GM12872 (cell line): ENCODE data around the gene EPHA3.

Source experiments
- CTCF ChIP-seq: IDR thresholded peaks from 3 replicates; pipeline ENCODE4 v1.5.1; 2011; ENCODE audit warnings: low read depth, mild to moderate bottlenecking, low read length, moderate library complexity; ENCODE audit not compliant: insufficient read depth

Gene EPHA3

GRCh38 chr3:89113344-89113743 is 5.9 kb downstream of the EPHA3 start:
- TF ChIP-seq CTCF, result no peak

DNA sequence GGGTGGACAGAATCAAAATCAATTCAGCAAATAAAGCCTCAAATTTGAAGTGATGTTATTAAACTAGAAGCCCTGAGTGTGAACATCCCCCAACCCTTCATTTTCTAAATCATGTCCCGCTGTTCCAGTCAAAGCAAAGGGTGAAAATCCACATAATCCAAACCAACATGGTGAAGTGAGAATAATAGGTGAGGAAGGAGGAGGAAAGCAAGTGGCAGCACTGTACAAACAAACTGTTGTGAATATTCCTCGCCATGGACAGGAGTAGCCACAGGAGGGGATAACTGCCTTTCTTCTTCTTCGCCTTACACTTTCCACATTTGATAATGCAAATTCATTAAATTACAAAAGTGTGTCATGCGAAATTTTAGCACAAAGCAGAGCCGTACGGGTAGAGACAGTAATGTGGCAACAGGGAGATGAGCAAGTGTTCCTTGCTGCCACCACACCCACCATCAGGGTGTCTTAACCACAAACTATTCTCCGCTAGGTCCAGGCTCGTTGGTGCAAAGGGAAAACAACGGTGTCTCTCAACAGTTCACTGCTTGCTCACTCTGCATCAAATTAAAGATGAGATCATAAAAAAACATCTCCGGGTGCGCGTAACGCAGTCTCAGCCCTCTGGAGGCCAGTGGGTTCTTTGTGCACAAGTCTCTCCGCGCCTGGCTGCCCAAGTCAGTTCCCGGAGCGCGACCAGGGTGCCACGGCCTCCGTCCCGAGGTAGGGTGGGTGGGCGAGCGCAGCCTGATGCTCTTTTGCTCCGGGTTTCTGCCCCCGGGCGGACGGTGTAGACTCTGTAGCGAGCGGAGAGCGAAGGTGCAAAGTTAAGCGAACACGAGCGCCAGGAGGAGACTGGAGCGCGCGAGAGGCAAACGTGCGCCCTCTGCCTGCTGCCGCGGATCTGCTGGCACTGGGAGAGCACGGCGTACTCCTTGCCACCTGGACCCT is 6.7 kb downstream of the EPHA3 start:
- peak; percentile 72 for TF ChIP-seq CTCF

GRCh38 chr3:89114841-89115223 is 7.4 kb downstream of the EPHA3 start:
- TF ChIP-seq CTCF, result no peak

GRCh38 chr3:89116476-89116875 is 9.1 kb downstream of the EPHA3 start:
- no peak for TF ChIP-seq CTCF

DNA sequence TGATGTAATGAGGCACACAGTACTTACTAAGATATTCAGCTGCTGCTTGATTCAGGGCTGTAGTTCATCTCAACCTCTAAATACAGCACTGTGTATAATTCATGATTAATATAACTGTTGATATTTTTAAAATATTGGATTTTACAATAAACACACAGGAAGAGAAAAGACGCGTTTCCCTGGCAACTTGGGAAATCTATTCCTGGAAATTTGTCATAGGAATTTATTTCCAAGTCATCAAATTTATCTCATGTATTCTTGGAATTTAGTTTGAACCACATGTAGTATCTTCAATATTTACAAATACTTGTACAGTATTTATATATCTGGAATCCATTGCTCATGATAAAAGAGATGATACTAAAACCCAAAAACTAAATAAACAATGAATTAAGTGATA is 30.6 kb downstream of the EPHA3 start:
- TF ChIP-seq CTCF, result no peak

- no peak for TF ChIP-seq CTCF
Observed at GRCh38 chr3:89139870-89140269, 32.4 kb downstream of the EPHA3 start.

- TF ChIP-seq CTCF, result no peak
Observed at GRCh38 chr3:89144080-89144479, 36.7 kb downstream of the EPHA3 start.
